HepG2 (cell line): ENCODE measurements around the gene PCDHGA5. TPM values are rescaled to one million over a fixed set of nuclear protein-coding genes. Genes with fewer than 3 reads are reported as not detected.

Experiments used
- DR1 ChIP-seq: sonication (generic); formaldehyde crosslinking; IDR thresholded peaks from 2 replicates; pipeline ENCODE4 v1.8.0; 2021; ENCODE audit warnings: mild to moderate bottlenecking, missing genetic modification reagents, inconsistent platforms
- LBX2 ChIP-seq: sonication (generic); formaldehyde crosslinking; IDR thresholded peaks from 2 replicates; pipeline ENCODE4 v1.5.0; 2020; ENCODE audit warnings: missing genetic modification reagents, mild to moderate bottlenecking, borderline replicate concordance
- MIER2 ChIP-seq: IDR thresholded peaks from 2 replicates; pipeline ENCODE4 v1.6.1; 2016; ENCODE audit warnings: missing biosample characterization, missing genetic modification reagents
- SCMH1 ChIP-seq: sonication (generic); formaldehyde crosslinking; IDR thresholded peaks from 2 replicates; pipeline ENCODE4 v1.9.0; 2021; ENCODE audit warnings: missing genetic modification reagents, mild to moderate bottlenecking, borderline replicate concordance
- ZBTB39 ChIP-seq: sonication (generic); formaldehyde crosslinking; IDR thresholded peaks from 2 replicates; pipeline ENCODE4 v1.5.0; 2020; ENCODE audit warnings: missing genetic modification reagents
- ZNF841 ChIP-seq: sonication (generic); formaldehyde crosslinking; IDR thresholded peaks from 2 replicates; pipeline ENCODE4 v1.8.1; 2023; ENCODE audit warnings: missing genetic modification reagents, borderline replicate concordance
- ZNF891 ChIP-seq: sonication (generic); formaldehyde crosslinking; IDR thresholded peaks from 2 replicates; pipeline ENCODE4 v1.5.0; 2020; ENCODE audit warnings: mild to moderate bottlenecking, missing genetic modification reagents
- ZSCAN25 ChIP-seq: sonication (generic); formaldehyde crosslinking; IDR thresholded peaks from 2 replicates; pipeline ENCODE4 v1.8.0; 2022; ENCODE audit warnings: mild to moderate bottlenecking, missing genetic modification reagents
- polyA plus RNA-seq, 8 experiments: library from polyadenylated mRNA; depleted of rRNA in 3 of 8; stranded (reverse) in 7 of 8; unstranded in 1 of 8; fragments of >200 nt; fragmentation: Illumina TruSeq in 4 of 8; extraction: Trizol in 4 of 8; gene quantifications; 2 replicates each; pipeline versions ENCODE4 v1.2.1 to v1.2.3, GENCODE V29; 2011 to 2016; ENCODE audit warnings: low read depth in 4 of 8, missing spikeins in 1 of 8, mixed read lengths in 1 of 8; ENCODE audit not compliant: insufficient read depth in 1 of 8
- total RNA-seq, 5 experiments: library from RNA; depleted of rRNA; stranded (reverse); fragments of >200 nt; fragmentation: Illumina TruSeq; extraction: Trizol; gene quantifications; 2 replicates each; pipeline ENCODE4 v1.2.3, GENCODE V29; 2016; ENCODE audit warnings: low read depth in 1 of 5
- TF ChIP-seq, protein P1 (sequence below): IDR thresholded peaks from 2 replicates; pipeline ENCODE4 v1.6.1; 2012; ENCODE audit warnings: low read length, improper control_type of control experiment
- TF ChIP-seq, protein P2 (sequence below): sonication (generic); formaldehyde crosslinking; IDR thresholded peaks from 2 replicates; pipeline ENCODE4 v1.4.0; 2020; ENCODE audit warnings: missing genetic modification reagents
- TF ChIP-seq, protein P3 (sequence below): sonication (generic); formaldehyde crosslinking; IDR thresholded peaks from 2 replicates; pipeline ENCODE4 v1.5.0; 2020; ENCODE audit warnings: mild to moderate bottlenecking, missing genetic modification reagents
- TF ChIP-seq, protein P4 (sequence below), 2 experiments: fragments of 450-650 bp in 1 of 2; sonication (generic) in 1 of 2; formaldehyde crosslinking; IDR thresholded peaks; 2 replicates each; pipeline versions ENCODE4 v1.5.0 to v1.8.0; 2020 to 2022; ENCODE audit warnings: mild to moderate bottlenecking in 1 of 2, missing genetic modification reagents in 1 of 2
- TF ChIP-seq, protein P5 (sequence below): IDR thresholded peaks from 2 replicates; pipeline ENCODE4 v1.6.1; 2016; ENCODE audit warnings: mild to moderate bottlenecking, missing biosample characterization, missing genetic modification reagents

The PCDHGA5 gene
- total and polyA plus RNA-seq, 2 of the 13 experiments (the other 11 are each of a cell fraction or from before 2014, with no cell fraction given) = 0.27 to 0.32 TPM

GRCh38 chr5:141320225-141321169 is 43.5 kb upstream of the PCDHGA5 start, which contains the start of gene TAF7 (continued):
- TF ChIP-seq, protein P1, sequence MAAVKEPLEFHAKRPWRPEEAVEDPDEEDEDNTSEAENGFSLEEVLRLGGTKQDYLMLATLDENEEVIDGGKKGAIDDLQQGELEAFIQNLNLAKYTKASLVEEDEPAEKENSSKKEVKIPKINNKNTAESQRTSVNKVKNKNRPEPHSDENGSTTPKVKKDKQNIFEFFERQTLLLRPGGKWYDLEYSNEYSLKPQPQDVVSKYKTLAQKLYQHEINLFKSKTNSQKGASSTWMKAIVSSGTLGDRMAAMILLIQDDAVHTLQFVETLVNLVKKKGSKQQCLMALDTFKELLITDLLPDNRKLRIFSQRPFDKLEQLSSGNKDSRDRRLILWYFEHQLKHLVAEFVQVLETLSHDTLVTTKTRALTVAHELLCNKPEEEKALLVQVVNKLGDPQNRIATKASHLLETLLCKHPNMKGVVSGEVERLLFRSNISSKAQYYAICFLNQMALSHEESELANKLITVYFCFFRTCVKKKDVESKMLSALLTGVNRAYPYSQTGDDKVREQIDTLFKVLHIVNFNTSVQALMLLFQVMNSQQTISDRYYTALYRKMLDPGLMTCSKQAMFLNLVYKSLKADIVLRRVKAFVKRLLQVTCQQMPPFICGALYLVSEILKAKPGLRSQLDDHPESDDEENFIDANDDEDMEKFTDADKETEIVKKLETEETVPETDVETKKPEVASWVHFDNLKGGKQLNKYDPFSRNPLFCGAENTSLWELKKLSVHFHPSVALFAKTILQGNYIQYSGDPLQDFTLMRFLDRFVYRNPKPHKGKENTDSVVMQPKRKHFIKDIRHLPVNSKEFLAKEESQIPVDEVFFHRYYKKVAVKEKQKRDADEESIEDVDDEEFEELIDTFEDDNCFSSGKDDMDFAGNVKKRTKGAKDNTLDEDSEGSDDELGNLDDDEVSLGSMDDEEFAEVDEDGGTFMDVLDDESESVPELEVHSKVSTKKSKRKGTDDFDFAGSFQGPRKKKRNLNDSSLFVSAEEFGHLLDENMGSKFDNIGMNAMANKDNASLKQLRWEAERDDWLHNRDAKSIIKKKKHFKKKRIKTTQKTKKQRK = no peak
- TF ChIP-seq, protein P2, sequence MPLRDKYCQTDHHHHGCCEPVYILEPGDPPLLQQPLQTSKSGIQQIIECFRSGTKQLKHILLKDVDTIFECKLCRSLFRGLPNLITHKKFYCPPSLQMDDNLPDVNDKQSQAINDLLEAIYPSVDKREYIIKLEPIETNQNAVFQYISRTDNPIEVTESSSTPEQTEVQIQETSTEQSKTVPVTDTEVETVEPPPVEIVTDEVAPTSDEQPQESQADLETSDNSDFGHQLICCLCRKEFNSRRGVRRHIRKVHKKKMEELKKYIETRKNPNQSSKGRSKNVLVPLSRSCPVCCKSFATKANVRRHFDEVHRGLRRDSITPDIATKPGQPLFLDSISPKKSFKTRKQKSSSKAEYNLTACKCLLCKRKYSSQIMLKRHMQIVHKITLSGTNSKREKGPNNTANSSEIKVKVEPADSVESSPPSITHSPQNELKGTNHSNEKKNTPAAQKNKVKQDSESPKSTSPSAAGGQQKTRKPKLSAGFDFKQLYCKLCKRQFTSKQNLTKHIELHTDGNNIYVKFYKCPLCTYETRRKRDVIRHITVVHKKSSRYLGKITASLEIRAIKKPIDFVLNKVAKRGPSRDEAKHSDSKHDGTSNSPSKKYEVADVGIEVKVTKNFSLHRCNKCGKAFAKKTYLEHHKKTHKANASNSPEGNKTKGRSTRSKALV (CRISPR knock-in tag) = no peak
- TF ChIP-seq ZNF891 (CRISPR knock-in tag) (0 out of 2 replicates have a peak, but pooled peaks have one; percentile 39), LBX2 (CRISPR knock-in tag) (peak; percentile 46; the same call in 1 of the 2 replicates), ZBTB39 (no peak), ZNF841 (CRISPR knock-in tag) (0 out of 2 replicates have a peak, but pooled peaks have one; percentile 70), MIER2 (CRISPR knock-in tag) (no peak), DR1 (CRISPR knock-in tag) (peak; percentile 52; the same call in 1 of the 2 replicates), SCMH1 (no peak), ZSCAN25 (CRISPR knock-in tag) (no peak)
- TF ChIP-seq, protein P3, sequence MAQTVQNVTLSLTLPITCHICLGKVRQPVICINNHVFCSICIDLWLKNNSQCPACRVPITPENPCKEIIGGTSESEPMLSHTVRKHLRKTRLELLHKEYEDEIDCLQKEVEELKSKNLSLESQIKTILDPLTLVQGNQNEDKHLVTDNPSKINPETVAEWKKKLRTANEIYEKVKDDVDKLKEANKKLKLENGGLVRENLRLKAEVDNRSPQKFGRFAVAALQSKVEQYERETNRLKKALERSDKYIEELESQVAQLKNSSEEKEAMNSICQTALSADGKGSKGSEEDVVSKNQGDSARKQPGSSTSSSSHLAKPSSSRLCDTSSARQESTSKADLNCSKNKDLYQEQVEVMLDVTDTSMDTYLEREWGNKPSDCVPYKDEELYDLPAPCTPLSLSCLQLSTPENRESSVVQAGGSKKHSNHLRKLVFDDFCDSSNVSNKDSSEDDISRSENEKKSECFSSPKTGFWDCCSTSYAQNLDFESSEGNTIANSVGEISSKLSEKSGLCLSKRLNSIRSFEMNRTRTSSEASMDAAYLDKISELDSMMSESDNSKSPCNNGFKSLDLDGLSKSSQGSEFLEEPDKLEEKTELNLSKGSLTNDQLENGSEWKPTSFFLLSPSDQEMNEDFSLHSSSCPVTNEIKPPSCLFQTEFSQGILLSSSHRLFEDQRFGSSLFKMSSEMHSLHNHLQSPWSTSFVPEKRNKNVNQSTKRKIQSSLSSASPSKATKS (CRISPR knock-in tag) = no peak
- TF ChIP-seq, protein P4, sequence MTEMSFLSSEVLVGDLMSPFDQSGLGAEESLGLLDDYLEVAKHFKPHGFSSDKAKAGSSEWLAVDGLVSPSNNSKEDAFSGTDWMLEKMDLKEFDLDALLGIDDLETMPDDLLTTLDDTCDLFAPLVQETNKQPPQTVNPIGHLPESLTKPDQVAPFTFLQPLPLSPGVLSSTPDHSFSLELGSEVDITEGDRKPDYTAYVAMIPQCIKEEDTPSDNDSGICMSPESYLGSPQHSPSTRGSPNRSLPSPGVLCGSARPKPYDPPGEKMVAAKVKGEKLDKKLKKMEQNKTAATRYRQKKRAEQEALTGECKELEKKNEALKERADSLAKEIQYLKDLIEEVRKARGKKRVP (CRISPR knock-in tag; IDR thresholded peaks at IDR 0.05) = peak in 1 of 2 experiments; percentile 33; a peak in 1 of 4 replicates
- TF ChIP-seq, protein P5, sequence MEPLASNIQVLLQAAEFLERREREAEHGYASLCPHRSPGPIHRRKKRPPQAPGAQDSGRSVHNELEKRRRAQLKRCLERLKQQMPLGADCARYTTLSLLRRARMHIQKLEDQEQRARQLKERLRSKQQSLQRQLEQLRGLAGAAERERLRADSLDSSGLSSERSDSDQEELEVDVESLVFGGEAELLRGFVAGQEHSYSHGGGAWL = peak; percentile 87; the same call in 1 of the 2 replicates
